HepG2 (cell line): Measurements from ENCODE around the gene TEKT5. TPM values are rescaled to one million over a fixed set of nuclear protein-coding genes. Genes with fewer than 3 reads are reported as not detected.
A peak's percentile ranks its signal among the peaks of the same experiment; 100 is the strongest.

Experiments used
- CAMTA2 ChIP-seq: sonication (generic); formaldehyde crosslinking; IDR thresholded peaks from 2 replicates; pipeline ENCODE4 v1.4.0; 2020; ENCODE audit warnings: mild to moderate bottlenecking, missing genetic modification reagents, borderline replicate concordance
- HNF4G ChIP-seq, 2 experiments: sonication (generic) in 1 of 2; formaldehyde crosslinking in 1 of 2; IDR thresholded peaks; 2 replicates each; pipeline versions ENCODE4 v1.4.0 to v1.6.1; 2011 to 2020; ENCODE audit warnings: borderline replicate concordance in 2 of 2, low read depth in 2 of 2, mild to moderate bottlenecking in 2 of 2, low read length in 1 of 2, missing genetic modification reagents in 1 of 2, moderate library complexity in 1 of 2
- NONO ChIP-seq, 2 experiments: fragments of 450-650 bp in 1 of 2; sonication (generic) in 1 of 2; formaldehyde crosslinking in 1 of 2; IDR thresholded peaks in 1 of 2; conservative IDR thresholded peaks in 1 of 2; 2 replicates each; pipeline versions ENCODE4 v1.6.1 to v1.8.0; 2017 to 2022; ENCODE audit warnings: mild to moderate bottlenecking in 1 of 2, missing genetic modification reagents in 1 of 2, moderate library complexity in 1 of 2
- POLR2AphosphoS2 ChIP-seq: IDR thresholded peaks from 2 replicates; pipeline ENCODE4 v1.6.1; 2011; ENCODE audit warnings: low read depth, low read length, improper control_type of control experiment
- SUZ12 ChIP-seq: fragments of 150-350 bp; IDR thresholded peaks from 2 replicates; pipeline ENCODE4 v1.6.1; 2014; ENCODE audit warnings: low read depth, low read length
- TRIM24 ChIP-seq: sonication (generic); formaldehyde crosslinking; IDR thresholded peaks from 2 replicates; pipeline ENCODE4 v1.8.0; 2022; ENCODE audit warnings: mild to moderate bottlenecking, missing genetic modification reagents
- ZFP37 ChIP-seq: sonication (generic); formaldehyde crosslinking; IDR thresholded peaks from 2 replicates; pipeline ENCODE4 v1.4.0; 2020; ENCODE audit warnings: missing genetic modification reagents, borderline replicate concordance
- ZNF136 ChIP-seq: sonication (generic); formaldehyde crosslinking; IDR thresholded peaks from 2 replicates; pipeline ENCODE4 v1.8.1; 2022; ENCODE audit warnings: low read depth, mild to moderate bottlenecking, moderate library complexity, missing genetic modification reagents
- ZNF20 ChIP-seq: sonication (generic); formaldehyde crosslinking; IDR thresholded peaks from 2 replicates; pipeline ENCODE4 v1.4.0; 2020; ENCODE audit warnings: mild to moderate bottlenecking, moderate library complexity, missing genetic modification reagents
- ZNF274 ChIP-seq: sonication (generic); formaldehyde crosslinking; IDR thresholded peaks from 2 replicates; pipeline ENCODE4 v1.5.1; 2020; ENCODE audit warnings: mild to moderate bottlenecking, missing genetic modification reagents
- ZNF329 ChIP-seq: sonication (generic); formaldehyde crosslinking; IDR thresholded peaks from 2 replicates; pipeline ENCODE4 v1.9.0; 2021; ENCODE audit warnings: low read depth, mild to moderate bottlenecking, missing genetic modification reagents
- ZNF446 ChIP-seq: sonication (generic); formaldehyde crosslinking; IDR thresholded peaks from 2 replicates; pipeline ENCODE4 v1.5.0; 2020; ENCODE audit warnings: mild to moderate bottlenecking, missing genetic modification reagents
- polyA plus RNA-seq, 8 experiments: library from polyadenylated mRNA; depleted of rRNA in 3 of 8; stranded (reverse) in 7 of 8; unstranded in 1 of 8; fragments of >200 nt; fragmentation: Illumina TruSeq in 4 of 8; extraction: Trizol in 4 of 8; gene quantifications; 2 replicates each; pipeline versions ENCODE4 v1.2.1 to v1.2.3, GENCODE V29; 2011 to 2016; ENCODE audit warnings: low read depth in 4 of 8, missing spikeins in 1 of 8, mixed read lengths in 1 of 8; ENCODE audit not compliant: insufficient read depth in 1 of 8
- total RNA-seq, 5 experiments: library from RNA; depleted of rRNA; stranded (reverse); fragments of >200 nt; fragmentation: Illumina TruSeq; extraction: Trizol; gene quantifications; 2 replicates each; pipeline ENCODE4 v1.2.3, GENCODE V29; 2016; ENCODE audit warnings: low read depth in 1 of 5
- TF ChIP-seq, protein P1 (sequence below): sonication (generic); formaldehyde crosslinking; IDR thresholded peaks from 2 replicates; pipeline ENCODE4 v1.4.0; 2020; ENCODE audit warnings: missing genetic modification reagents, mild to moderate bottlenecking, borderline replicate concordance
- TF ChIP-seq, protein P2 (sequence below): sonication (generic); formaldehyde crosslinking; IDR thresholded peaks from 2 replicates; pipeline ENCODE4 v1.4.0; 2020; ENCODE audit warnings: missing genetic modification reagents, borderline replicate concordance
- TF ChIP-seq, protein P3 (sequence below): sonication (generic); formaldehyde crosslinking; IDR thresholded peaks from 2 replicates; pipeline ENCODE4 v1.5.0; 2020; ENCODE audit warnings: missing genetic modification reagents
- TF ChIP-seq, protein P4 (sequence below): sonication (generic); formaldehyde crosslinking; IDR thresholded peaks from 2 replicates; pipeline ENCODE4 v1.8.0; 2022; ENCODE audit warnings: mild to moderate bottlenecking, missing genetic modification reagents; ENCODE audit not compliant: insufficient replicate concordance
- TF ChIP-seq, protein P5 (sequence below): sonication (generic); formaldehyde crosslinking; IDR thresholded peaks from 2 replicates; pipeline ENCODE4 v1.4.0; 2020; ENCODE audit warnings: mild to moderate bottlenecking, missing genetic modification reagents

The TEKT5 gene
- total and polyA plus RNA-seq, 2 of the 13 experiments (the other 11 are each of a cell fraction or from before 2014, with no cell fraction given), result 0.16 TPM; not detected in 1

DNA sequence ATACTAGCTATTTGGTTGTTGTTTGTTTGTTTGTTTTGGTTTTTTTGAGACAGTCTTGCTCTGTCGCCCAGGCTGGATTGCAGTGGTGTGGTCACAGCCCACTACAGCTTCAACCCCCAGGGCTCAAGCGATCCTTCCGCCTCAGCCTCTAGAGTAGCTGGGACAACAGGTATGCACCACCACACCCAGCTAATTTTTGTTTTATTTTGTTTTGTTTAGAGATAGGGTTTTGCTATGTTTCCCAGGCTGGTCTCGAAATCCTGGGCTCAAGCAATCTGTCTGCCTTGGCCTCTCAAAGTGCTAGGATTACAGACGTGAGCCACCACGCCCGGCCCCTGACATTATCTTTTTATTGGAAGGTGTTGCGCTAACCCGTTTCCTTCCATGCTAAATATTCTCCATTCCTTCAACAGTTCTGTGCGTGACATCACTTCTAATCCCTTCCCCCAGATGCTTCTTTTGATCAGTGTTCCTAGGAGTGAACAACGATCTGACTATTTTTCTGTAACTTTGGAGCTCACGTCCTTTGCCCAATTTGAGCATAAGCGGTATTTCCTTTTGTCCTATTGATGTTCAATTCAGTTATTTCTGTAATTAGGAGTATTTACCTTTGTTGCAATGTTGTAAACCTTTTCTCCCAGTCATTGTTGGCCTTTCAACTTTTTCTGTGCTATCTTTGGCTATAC is 84.1 kb downstream of the TEKT5 start (continued):
- TF ChIP-seq, protein P1, sequence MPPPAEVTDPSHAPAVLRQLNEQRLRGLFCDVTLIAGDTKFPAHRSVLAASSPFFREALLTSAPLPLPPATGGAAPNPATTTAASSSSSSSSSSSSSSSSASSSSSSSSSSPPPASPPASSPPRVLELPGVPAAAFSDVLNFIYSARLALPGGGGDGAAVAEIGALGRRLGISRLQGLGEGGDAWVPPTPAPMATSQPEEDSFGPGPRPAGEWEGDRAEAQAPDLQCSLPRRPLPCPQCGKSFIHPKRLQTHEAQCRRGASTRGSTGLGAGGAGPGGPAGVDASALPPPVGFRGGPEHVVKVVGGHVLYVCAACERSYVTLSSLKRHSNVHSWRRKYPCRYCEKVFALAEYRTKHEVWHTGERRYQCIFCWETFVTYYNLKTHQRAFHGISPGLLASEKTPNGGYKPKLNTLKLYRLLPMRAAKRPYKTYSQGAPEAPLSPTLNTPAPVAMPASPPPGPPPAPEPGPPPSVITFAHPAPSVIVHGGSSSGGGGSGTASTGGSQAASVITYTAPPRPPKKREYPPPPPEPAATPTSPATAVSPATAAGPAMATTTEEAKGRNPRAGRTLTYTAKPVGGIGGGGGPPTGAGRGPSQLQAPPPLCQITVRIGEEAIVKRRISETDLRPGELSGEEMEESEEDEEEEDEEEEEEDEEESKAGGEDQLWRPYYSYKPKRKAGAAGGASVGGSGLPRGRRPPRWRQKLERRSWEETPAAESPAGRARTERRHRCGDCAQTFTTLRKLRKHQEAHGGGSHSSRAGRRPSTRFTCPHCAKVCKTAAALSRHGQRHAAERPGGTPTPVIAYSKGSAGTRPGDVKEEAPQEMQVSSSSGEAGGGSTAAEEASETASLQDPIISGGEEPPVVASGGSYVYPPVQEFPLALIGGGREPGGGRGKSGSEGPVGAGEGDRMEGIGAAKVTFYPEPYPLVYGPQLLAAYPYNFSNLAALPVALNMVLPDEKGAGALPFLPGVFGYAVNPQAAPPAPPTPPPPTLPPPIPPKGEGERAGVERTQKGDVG, result no peak
- TF ChIP-seq ZNF446 (no peak), HNF4G (IDR thresholded peaks at IDR 0.05; ENCODE audit: borderline replicate concordance, low read depth, low read length) (0 out of 2 replicates have a peak, but pooled peaks have one; percentile 60), HNF4G (CRISPR knock-in tag; IDR thresholded peaks at IDR 0.05; ENCODE audit: borderline replicate concordance, low read depth) (no peak), ZNF136 (CRISPR knock-in tag) (peak; percentile 83; the same call in 1 of the 2 replicates), ZNF20 (CRISPR knock-in tag) (no peak), TRIM24 (CRISPR knock-in tag) (no peak), POLR2AphosphoS2 (no peak), ZNF274 (peak; percentile 43; the same call in 1 of the 2 replicates), SUZ12 (no peak), ZNF329 (CRISPR knock-in tag) (0 out of 2 replicates have a peak, but pooled peaks have one; percentile 28), NONO (IDR thresholded peaks at IDR 0.05) (no peak), NONO (CRISPR knock-in tag; conservative IDR thresholded peaks at IDR 0.05) (0 out of 2 replicates have a peak, but pooled peaks have one; percentile 34), CAMTA2 (CRISPR knock-in tag) (no peak), ZFP37 (no peak)
- TF ChIP-seq, protein P2, sequence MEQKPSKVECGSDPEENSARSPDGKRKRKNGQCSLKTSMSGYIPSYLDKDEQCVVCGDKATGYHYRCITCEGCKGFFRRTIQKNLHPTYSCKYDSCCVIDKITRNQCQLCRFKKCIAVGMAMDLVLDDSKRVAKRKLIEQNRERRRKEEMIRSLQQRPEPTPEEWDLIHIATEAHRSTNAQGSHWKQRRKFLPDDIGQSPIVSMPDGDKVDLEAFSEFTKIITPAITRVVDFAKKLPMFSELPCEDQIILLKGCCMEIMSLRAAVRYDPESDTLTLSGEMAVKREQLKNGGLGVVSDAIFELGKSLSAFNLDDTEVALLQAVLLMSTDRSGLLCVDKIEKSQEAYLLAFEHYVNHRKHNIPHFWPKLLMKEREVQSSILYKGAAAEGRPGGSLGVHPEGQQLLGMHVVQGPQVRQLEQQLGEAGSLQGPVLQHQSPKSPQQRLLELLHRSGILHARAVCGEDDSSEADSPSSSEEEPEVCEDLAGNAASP (CRISPR knock-in tag), result peak; percentile 68
- TF ChIP-seq, protein P3, sequence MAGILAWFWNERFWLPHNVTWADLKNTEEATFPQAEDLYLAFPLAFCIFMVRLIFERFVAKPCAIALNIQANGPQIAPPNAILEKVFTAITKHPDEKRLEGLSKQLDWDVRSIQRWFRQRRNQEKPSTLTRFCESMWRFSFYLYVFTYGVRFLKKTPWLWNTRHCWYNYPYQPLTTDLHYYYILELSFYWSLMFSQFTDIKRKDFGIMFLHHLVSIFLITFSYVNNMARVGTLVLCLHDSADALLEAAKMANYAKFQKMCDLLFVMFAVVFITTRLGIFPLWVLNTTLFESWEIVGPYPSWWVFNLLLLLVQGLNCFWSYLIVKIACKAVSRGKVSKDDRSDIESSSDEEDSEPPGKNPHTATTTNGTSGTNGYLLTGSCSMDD (CRISPR knock-in tag), result no peak
- TF ChIP-seq, protein P4, sequence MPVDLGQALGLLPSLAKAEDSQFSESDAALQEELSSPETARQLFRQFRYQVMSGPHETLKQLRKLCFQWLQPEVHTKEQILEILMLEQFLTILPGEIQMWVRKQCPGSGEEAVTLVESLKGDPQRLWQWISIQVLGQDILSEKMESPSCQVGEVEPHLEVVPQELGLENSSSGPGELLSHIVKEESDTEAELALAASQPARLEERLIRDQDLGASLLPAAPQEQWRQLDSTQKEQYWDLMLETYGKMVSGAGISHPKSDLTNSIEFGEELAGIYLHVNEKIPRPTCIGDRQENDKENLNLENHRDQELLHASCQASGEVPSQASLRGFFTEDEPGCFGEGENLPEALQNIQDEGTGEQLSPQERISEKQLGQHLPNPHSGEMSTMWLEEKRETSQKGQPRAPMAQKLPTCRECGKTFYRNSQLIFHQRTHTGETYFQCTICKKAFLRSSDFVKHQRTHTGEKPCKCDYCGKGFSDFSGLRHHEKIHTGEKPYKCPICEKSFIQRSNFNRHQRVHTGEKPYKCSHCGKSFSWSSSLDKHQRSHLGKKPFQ (CRISPR knock-in tag), result peak; percentile 74
- TF ChIP-seq, protein P5, sequence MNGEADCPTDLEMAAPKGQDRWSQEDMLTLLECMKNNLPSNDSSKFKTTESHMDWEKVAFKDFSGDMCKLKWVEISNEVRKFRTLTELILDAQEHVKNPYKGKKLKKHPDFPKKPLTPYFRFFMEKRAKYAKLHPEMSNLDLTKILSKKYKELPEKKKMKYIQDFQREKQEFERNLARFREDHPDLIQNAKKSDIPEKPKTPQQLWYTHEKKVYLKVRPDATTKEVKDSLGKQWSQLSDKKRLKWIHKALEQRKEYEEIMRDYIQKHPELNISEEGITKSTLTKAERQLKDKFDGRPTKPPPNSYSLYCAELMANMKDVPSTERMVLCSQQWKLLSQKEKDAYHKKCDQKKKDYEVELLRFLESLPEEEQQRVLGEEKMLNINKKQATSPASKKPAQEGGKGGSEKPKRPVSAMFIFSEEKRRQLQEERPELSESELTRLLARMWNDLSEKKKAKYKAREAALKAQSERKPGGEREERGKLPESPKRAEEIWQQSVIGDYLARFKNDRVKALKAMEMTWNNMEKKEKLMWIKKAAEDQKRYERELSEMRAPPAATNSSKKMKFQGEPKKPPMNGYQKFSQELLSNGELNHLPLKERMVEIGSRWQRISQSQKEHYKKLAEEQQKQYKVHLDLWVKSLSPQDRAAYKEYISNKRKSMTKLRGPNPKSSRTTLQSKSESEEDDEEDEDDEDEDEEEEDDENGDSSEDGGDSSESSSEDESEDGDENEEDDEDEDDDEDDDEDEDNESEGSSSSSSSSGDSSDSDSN (CRISPR knock-in tag), result no peak
